Natural killer cell treated with Interleukin-12 subunit alpha and Interleukin-12 subunit beta and Interleukin-15 and Interleukin-18, amount 100 ng/mL, for 72 hours (primary cell): Measurements from ENCODE around the gene TMEM97. TPM values are rescaled to one million over a fixed set of nuclear protein-coding genes. Genes with fewer than 3 reads are reported as not detected.
"Not testable (repeated sequence)": the region's sequence is repeated elsewhere in the genome, so short reads cannot be mapped to it uniquely, and the experiment has no call there.

Experiments
- ATAC-seq, 2 donors: fragments of 150-1000 bp; cut with Tn5 transposase in 1 of 2; sonication (Bioruptor Pico), chemical (Tn5 transposase) in 1 of 2; 2 replicates each; pipeline ENCODE4 v1.10.0; 2021
- DNase-seq: peaks from one replicate; pipeline ENCODE4 v3.0.0; 2022; ENCODE audit warnings: low spot score
- H3K27ac Mint-ChIP-seq, 2 donors: 1 replicate in 1 of 2; 2 replicates in 1 of 2; pipeline ENCODE4 v1.8.0; 2022; ENCODE audit warnings: mixed read lengths in 2 of 2, mild to moderate bottlenecking in 1 of 2, moderate library complexity in 1 of 2
- H3K27me3 Mint-ChIP-seq, 2 donors: 1 replicate in 1 of 2; 2 replicates in 1 of 2; pipeline ENCODE4 v1.8.0; 2022; ENCODE audit warnings: mixed read lengths in 2 of 2
- H3K36me3 Mint-ChIP-seq: one replicate; pipeline ENCODE4 v1.8.0; 2022; ENCODE audit warnings: mixed read lengths
- H3K4me1 Mint-ChIP-seq, 2 donors: 1 replicate in 1 of 2; 2 replicates in 1 of 2; pipeline ENCODE4 v1.8.0; 2022; ENCODE audit warnings: low read depth in 2 of 2, mixed read lengths in 2 of 2, mild to moderate bottlenecking in 1 of 2
- H3K4me3 Mint-ChIP-seq: one replicate; pipeline ENCODE4 v1.8.0; 2022; ENCODE audit warnings: mixed read lengths
- H3K9me3 Mint-ChIP-seq: 2 replicates; pipeline ENCODE4 v1.8.0; 2022; ENCODE audit warnings: mixed read lengths
- total RNA-seq, 2 donors: library from RNA; stranded (reverse); gene quantifications; one replicate each; pipeline ENCODE4 v1.2.3, GENCODE V29; 2022

Gene TMEM97
- total RNA-seq = 10 to 100 TPM; 30.7 to 60.4 TPM

GRCh38 chr17:28318759-28319597 lies at the start of gene TMEM97:
Gene TMEM97 (plus strand): TSS chr17:28319200. CDS start chr17:28319240, 40 bp downstream.
- Mint-ChIP-seq H3K27me3 (no peaks in the 10 kb centered on the region), H3K36me3 (no peaks in the 10 kb centered on the region)

GRCh38 chr17:28270055-28270454 lies 48.9 kb upstream of the TMEM97 start:
- Mint-ChIP-seq H3K27me3 (peaks cover 30 to 39% of the 10 kb centered on the region in 2 donors), H3K4me1 (no peaks in the 10 kb centered on the region), H3K36me3 (no peaks in the 10 kb centered on the region)

More at GRCh38 chr17:28318759-28319597, at the start of gene TMEM97:
- DNase-seq (peak; percentile 97), ATAC-seq (peak; percentile 99)
- Mint-ChIP-seq H3K27ac (peak within 1 kb of the TSS; percentile 76 to 92), H3K4me1 (peaks cover 31 to 41% of the 10 kb centered on the region in 2 donors), H3K4me3 (peak within 1 kb of the TSS; percentile 95), H3K9me3 (no peaks in the 10 kb centered on the region)

GRCh38 chr17:28270926-28271325 lies 48.1 kb upstream of the TMEM97 start:
- peaks cover 30 to 48% of the 10 kb centered on the region in 2 donors for H3K27me3 Mint-ChIP-seq
- ATAC-seq = no peak
- no peak overlapping the region for H3K4me3 Mint-ChIP-seq
- no peaks in the 10 kb centered on the region for H3K36me3 Mint-ChIP-seq
- no peak overlapping the region for H3K27ac Mint-ChIP-seq
- DNase-seq = no peak
- H3K4me1 Mint-ChIP-seq = no peaks in the 10 kb centered on the region
- H3K9me3 Mint-ChIP-seq = no peaks in the 10 kb centered on the region

More at GRCh38 chr17:28270055-28270454, 48.9 kb upstream of the TMEM97 start:
- no peak overlapping the region for H3K4me3 Mint-ChIP-seq
- no peak overlapping the region for H3K27ac Mint-ChIP-seq
- ATAC-seq = no peak
- no peak for DNase-seq
- no peaks in the 10 kb centered on the region for H3K9me3 Mint-ChIP-seq

GRCh38 chr17:28271431-28271830 lies 47.6 kb upstream of the TMEM97 start:
- H3K36me3 Mint-ChIP-seq = no peaks in the 10 kb centered on the region
- H3K9me3 Mint-ChIP-seq = no peaks in the 10 kb centered on the region
- ATAC-seq (peak in 1 of 2 donors; percentile 20), DNase-seq (no peak)
- H3K27me3 Mint-ChIP-seq = peaks cover 30 to 51% of the 10 kb centered on the region in 2 donors
- no peak overlapping the region for H3K4me3 Mint-ChIP-seq
- H3K4me1 Mint-ChIP-seq = no peaks in the 10 kb centered on the region
- no peak overlapping the region for H3K27ac Mint-ChIP-seq

GRCh38 chr17:28272166-28272565 lies 46.8 kb upstream of the TMEM97 start:
- DNase-seq (no peak), ATAC-seq (no peak)
- Mint-ChIP-seq H3K9me3 (no peaks in the 10 kb centered on the region), H3K4me1 (no peaks in the 10 kb centered on the region), H3K27ac (no peak overlapping the region), H3K4me3 (no peak overlapping the region), H3K27me3 (peaks cover 29 to 51% of the 10 kb centered on the region in 2 donors), H3K36me3 (no peaks in the 10 kb centered on the region)

- not testable (repeated sequence) for H3K4me3 Mint-ChIP-seq, H3K27ac Mint-ChIP-seq, ATAC-seq, H3K4me1 Mint-ChIP-seq, DNase-seq, H3K36me3 Mint-ChIP-seq, H3K9me3 Mint-ChIP-seq
- peaks cover 30 to 57% of the 10 kb centered on the region in 2 donors for H3K27me3 Mint-ChIP-seq
Measured at GRCh38 chr17:28273341-28273740, 45.7 kb upstream of the TMEM97 start.

- Mint-ChIP-seq H3K4me1 (peaks cover 6 to 10% of the 10 kb centered on the region in 2 donors), H3K9me3 (no peaks in the 10 kb centered on the region), H3K36me3 (no peaks in the 10 kb centered on the region), H3K4me3 (no peak overlapping the region), H3K27ac (no peak overlapping the region), H3K27me3 (peaks cover 28 to 52% of the 10 kb centered on the region in 2 donors)
- ATAC-seq (no peak), DNase-seq (no peak)
Measured at GRCh38 chr17:28274591-28275265, 44.3 kb upstream of the TMEM97 start.

GRCh38 chr17:28276011-28276410 lies 43.0 kb upstream of the TMEM97 start:
- H3K27ac Mint-ChIP-seq = no peak overlapping the region
- peaks cover 20 to 44% of the 10 kb centered on the region in 2 donors for H3K27me3 Mint-ChIP-seq
- ATAC-seq (no peak), DNase-seq (no peak)
- H3K4me3 Mint-ChIP-seq = no peak overlapping the region
- H3K36me3 Mint-ChIP-seq = no peaks in the 10 kb centered on the region
- peaks cover 6 to 10% of the 10 kb centered on the region in 2 donors for H3K4me1 Mint-ChIP-seq
- no peaks in the 10 kb centered on the region for H3K9me3 Mint-ChIP-seq

- Mint-ChIP-seq H3K36me3 (no peaks in the 10 kb centered on the region), H3K9me3 (no peaks in the 10 kb centered on the region), H3K27me3 (peaks cover 16 to 28% of the 10 kb centered on the region in 2 donors), H3K4me3 (no peak overlapping the region), H3K27ac (no peak overlapping the region), H3K4me1 (peaks cover 6 to 10% of the 10 kb centered on the region in 2 donors)
- ATAC-seq (no peak), DNase-seq (no peak)
Measured at GRCh38 chr17:28279411-28279810, 39.6 kb upstream of the TMEM97 start.

- no peaks in the 10 kb centered on the region for H3K36me3 Mint-ChIP-seq
- no peaks in the 10 kb centered on the region for H3K9me3 Mint-ChIP-seq
- H3K27me3 Mint-ChIP-seq = peaks cover 14 to 16% of the 10 kb centered on the region in 2 donors
- no peak overlapping the region for H3K27ac Mint-ChIP-seq
- ATAC-seq (no peak), DNase-seq (no peak)
- H3K4me3 Mint-ChIP-seq = no peak overlapping the region
- peaks cover 6 to 10% of the 10 kb centered on the region in 2 donors for H3K4me1 Mint-ChIP-seq
Measured at GRCh38 chr17:28280826-28281225, 38.2 kb upstream of the TMEM97 start.

- Mint-ChIP-seq H3K36me3 (no peaks in the 10 kb centered on the region), H3K4me1 (peaks cover 6 to 10% of the 10 kb centered on the region in 2 donors), H3K4me3 (no peak overlapping the region), H3K27me3 (peaks cover 9 to 16% of the 10 kb centered on the region in 2 donors), H3K27ac (no peak overlapping the region), H3K9me3 (no peaks in the 10 kb centered on the region)
- ATAC-seq = no peak
- DNase-seq = no peak
Measured at GRCh38 chr17:28282596-28282995, 36.4 kb upstream of the TMEM97 start.

- H3K9me3 Mint-ChIP-seq = no peaks in the 10 kb centered on the region
- no peaks in the 10 kb centered on the region for H3K36me3 Mint-ChIP-seq
- H3K27me3 Mint-ChIP-seq = peaks cover 0 to 10% of the 10 kb centered on the region in 2 donors
- DNase-seq (no peak), ATAC-seq (no peak)
- H3K4me3 Mint-ChIP-seq = no peak overlapping the region
- H3K27ac Mint-ChIP-seq = no peak overlapping the region
- H3K4me1 Mint-ChIP-seq = no peaks in the 10 kb centered on the region
Measured at GRCh38 chr17:28285965-28286364, 33.0 kb upstream of the TMEM97 start.

- H3K27ac Mint-ChIP-seq = no peak overlapping the region
- no peak for DNase-seq
- H3K9me3 Mint-ChIP-seq = no peaks in the 10 kb centered on the region
Measured at GRCh38 chr17:28290703-28291102, 28.3 kb upstream of the TMEM97 start.

GRCh38 chr17:28291780-28292330 lies 27.1 kb upstream of the TMEM97 start:
- no peak overlapping the region for H3K4me3 Mint-ChIP-seq
- no peak overlapping the region for H3K27ac Mint-ChIP-seq
- ATAC-seq (no peak), DNase-seq (no peak)
- no peaks in the 10 kb centered on the region for H3K36me3 Mint-ChIP-seq
- no peaks in the 10 kb centered on the region for H3K9me3 Mint-ChIP-seq
- peaks cover 16 to 42% of the 10 kb centered on the region in 2 donors for H3K27me3 Mint-ChIP-seq
- no peaks in the 10 kb centered on the region for H3K4me1 Mint-ChIP-seq

More at GRCh38 chr17:28290703-28291102, 28.3 kb upstream of the TMEM97 start:
- H3K4me3 Mint-ChIP-seq = no peak overlapping the region
- no peaks in the 10 kb centered on the region for H3K4me1 Mint-ChIP-seq
- no peak for ATAC-seq
- H3K36me3 Mint-ChIP-seq = no peaks in the 10 kb centered on the region
- peaks cover 12 to 32% of the 10 kb centered on the region in 2 donors for H3K27me3 Mint-ChIP-seq
